GDM1 (cell line): ENCODE measurements around the gene KATNB1.

Experiments
- DNase-seq: peaks from one replicate; lab custom pipeline; 2025; lab: John Stamatoyannopoulos, UW

The KATNB1 gene

GRCh38 chr16:57735755-57736418 is at the start of gene KATNB1:
KATNB1 (plus strand) TSS chr16:57735770; CDS start chr16:57737244, 1,474 bp downstream.
- DNase-seq = no peak

- no peak for DNase-seq
These were observed 49.0 kb upstream of the KATNB1 start for GRCh38 chr16:57686577-57686976.

GRCh38 chr16:57687363-57687929 is 48.1 kb upstream of the KATNB1 start:
- no peak for DNase-seq

GRCh38 chr16:57688487-57688986 is 47.0 kb upstream of the KATNB1 start:
- DNase-seq = no peak

GRCh38 chr16:57688987-57689761 is 46.4 kb upstream of the KATNB1 start:
- DNase-seq = no peak

- DNase-seq = peak; percentile 94
These were observed 45.6 kb upstream of the KATNB1 start for GRCh38 chr16:57689762-57690558.

GRCh38 chr16:57690782-57691471 is 44.6 kb upstream of the KATNB1 start:
- peak; percentile 44 for DNase-seq

- no peak for DNase-seq
These were observed 42.9 kb upstream of the KATNB1 start for GRCh38 chr16:57692636-57693035.

- DNase-seq = no peak
These were observed 42.0 kb upstream of the KATNB1 start for GRCh38 chr16:57693550-57693949.

- no peak for DNase-seq
These were observed 41.3 kb upstream of the KATNB1 start for GRCh38 chr16:57694231-57694724.

GRCh38 chr16:57694725-57695679 is 40.6 kb upstream of the KATNB1 start, which contains the start of gene DRC7:
DRC7 (plus strand) TSS chr16:57694806; CDS start chr16:57697950, 3,144 bp downstream.
- DNase-seq = peak; percentile 79

- DNase-seq = no peak
These were observed 39.9 kb upstream of the KATNB1 start for GRCh38 chr16:57695680-57696069.

GRCh38 chr16:57696240-57696639 is 39.3 kb upstream of the KATNB1 start:
- no peak for DNase-seq

GRCh38 chr16:57697896-57698537 is 37.6 kb upstream of the KATNB1 start:
- no peak for DNase-seq

- DNase-seq = no peak
These were observed 36.7 kb upstream of the KATNB1 start for GRCh38 chr16:57698812-57699405.

- DNase-seq = no peak
These were observed 36.1 kb upstream of the KATNB1 start for GRCh38 chr16:57699481-57699880.

GRCh38 chr16:57699899-57700298 is 35.7 kb upstream of the KATNB1 start:
- DNase-seq = no peak

GRCh38 chr16:57700781-57701551 is 34.6 kb upstream of the KATNB1 start:
- no peak for DNase-seq
